ENCODE data around the gene KRT2.

DNA sequence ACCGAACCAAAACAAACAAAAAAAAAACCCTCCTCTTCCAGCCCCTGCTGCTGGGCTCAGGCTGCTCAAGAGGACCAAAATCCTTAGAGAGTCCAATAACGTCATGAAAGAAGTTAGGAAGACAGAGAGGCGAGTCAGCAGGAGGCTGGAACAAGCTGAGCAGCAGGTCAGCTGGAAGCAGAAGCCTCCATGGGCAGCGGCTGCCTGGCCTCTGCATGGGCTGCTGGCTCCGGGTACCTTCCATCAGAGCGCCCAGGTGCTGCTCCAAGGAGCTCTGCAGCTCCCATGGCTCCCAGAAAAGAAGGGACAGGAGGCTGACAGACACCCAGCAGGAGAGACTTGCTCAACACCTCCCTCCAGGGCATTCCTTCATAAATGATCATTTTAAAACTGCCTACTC is 3.2 kb upstream of the KRT2 start:
- no peak for TF ChIP-seq POLR2A (IDR thresholded peaks at IDR 0.05)
- TF ChIP-seq, protein P1, sequence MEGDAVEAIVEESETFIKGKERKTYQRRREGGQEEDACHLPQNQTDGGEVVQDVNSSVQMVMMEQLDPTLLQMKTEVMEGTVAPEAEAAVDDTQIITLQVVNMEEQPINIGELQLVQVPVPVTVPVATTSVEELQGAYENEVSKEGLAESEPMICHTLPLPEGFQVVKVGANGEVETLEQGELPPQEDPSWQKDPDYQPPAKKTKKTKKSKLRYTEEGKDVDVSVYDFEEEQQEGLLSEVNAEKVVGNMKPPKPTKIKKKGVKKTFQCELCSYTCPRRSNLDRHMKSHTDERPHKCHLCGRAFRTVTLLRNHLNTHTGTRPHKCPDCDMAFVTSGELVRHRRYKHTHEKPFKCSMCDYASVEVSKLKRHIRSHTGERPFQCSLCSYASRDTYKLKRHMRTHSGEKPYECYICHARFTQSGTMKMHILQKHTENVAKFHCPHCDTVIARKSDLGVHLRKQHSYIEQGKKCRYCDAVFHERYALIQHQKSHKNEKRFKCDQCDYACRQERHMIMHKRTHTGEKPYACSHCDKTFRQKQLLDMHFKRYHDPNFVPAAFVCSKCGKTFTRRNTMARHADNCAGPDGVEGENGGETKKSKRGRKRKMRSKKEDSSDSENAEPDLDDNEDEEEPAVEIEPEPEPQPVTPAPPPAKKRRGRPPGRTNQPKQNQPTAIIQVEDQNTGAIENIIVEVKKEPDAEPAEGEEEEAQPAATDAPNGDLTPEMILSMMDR (IDR thresholded peaks at IDR 0.05): no peak
